Right atrium auricular region (tissue), 2 donors: ENCODE measurements around the gene TMUB2. TPM values are rescaled to one million over a fixed set of nuclear protein-coding genes. Genes with fewer than 3 reads are reported as not detected.
A peak's percentile ranks its signal among the peaks of the same experiment; 100 is the strongest.

Source experiments
- DNase-seq: peaks from one replicate; pipeline ENCODE4 v3.0.0-alpha.2; 2019; ENCODE audit warnings: low spot score
- H3K27ac ChIP-seq, 2 donors: fragments of 200-600 bp; sonication (generic); 1 replicate in 1 of 2; 2 replicates in 1 of 2; pipeline ENCODE4 v1.5.1; 2016 to 2019
- H3K27me3 ChIP-seq, 2 donors: fragments of 200-600 bp; sonication (generic); one replicate each; pipeline versions ENCODE4 v1.5.1 to v1.6.0; 2017 to 2019
- H3K36me3 ChIP-seq: fragments of 200-600 bp; sonication (generic); one replicate; pipeline ENCODE4 v1.5.1; 2016
- H3K4me1 ChIP-seq, 2 donors: fragments of 200-600 bp; sonication (generic); one replicate each; pipeline versions ENCODE4 v1.5.1 to v1.6.0; 2017 to 2019
- H3K4me3 ChIP-seq, 2 donors: fragments of 200-600 bp; sonication (generic); 1 replicate in 1 of 2; 2 replicates in 1 of 2; pipeline ENCODE4 v1.5.1; 2017 to 2019; ENCODE audit warnings: mild to moderate bottlenecking in 1 of 2, moderate library complexity in 1 of 2
- H3K9me3 ChIP-seq, 2 donors: fragments of 200-600 bp; sonication (generic); one replicate each; pipeline ENCODE4 v1.5.1; 2019
- total RNA-seq, 2 donors: library from RNA; depleted of rRNA; stranded (reverse); fragments of >200 nt; gene quantifications; one replicate each; pipeline ENCODE4 v1.1.0, GENCODE V29; 2016
- TF ChIP-seq, protein P1 (sequence below), 2 donors: fragments of 200-600 bp; sonication (generic); IDR thresholded peaks; one replicate each; pipeline ENCODE4 v1.5.1; 2019; ENCODE audit warnings: antibody characterized with exemption in 2 of 2

The TMUB2 gene
- total RNA-seq, 2 donors from 2014 or later = 26.4 to 26.6 TPM

GRCh38 chr17:44184212-44184810, 2.5 kb upstream of the TMUB2 start:
- H3K27ac ChIP-seq = no peak overlapping the region

DNA sequence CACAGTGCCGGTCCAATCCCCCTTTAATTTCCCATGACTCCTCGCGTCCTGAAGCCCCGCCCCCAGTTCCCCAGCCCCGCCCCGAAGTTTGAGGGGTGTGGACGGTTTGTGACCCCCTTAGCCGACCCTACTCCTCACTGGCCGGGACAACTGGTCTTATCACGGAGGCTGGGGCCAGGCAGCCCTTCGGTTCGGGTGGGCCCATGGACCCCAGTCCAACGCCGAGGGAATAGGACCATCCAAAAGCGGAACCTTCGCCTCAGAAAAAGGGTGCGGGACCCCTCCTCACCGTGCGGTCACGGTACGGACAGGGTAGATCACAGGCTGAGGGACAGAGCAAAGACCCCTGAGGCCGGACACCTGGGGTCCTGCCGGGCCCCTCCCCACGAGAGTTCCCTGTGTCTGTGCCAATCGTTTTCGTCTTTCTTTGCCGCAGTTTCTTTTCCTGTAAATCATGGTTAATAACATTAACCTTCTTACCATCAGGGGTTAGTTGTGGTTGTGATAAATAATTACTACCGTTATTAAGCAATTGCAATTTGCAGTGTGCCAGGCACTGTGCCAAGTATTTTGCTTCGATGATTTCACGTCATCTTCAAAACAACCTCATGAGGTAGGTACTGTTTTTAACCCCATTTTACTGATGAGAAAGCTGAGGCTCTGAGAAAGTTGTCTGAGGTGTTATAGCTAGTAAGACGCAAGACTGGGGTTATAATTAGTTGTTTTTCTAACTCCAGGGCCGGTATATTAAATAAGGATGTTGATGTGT, 543 bp downstream of the TMUB2 start:
- no peaks in the 10 kb centered on the region for H3K9me3 ChIP-seq
- H3K27me3 ChIP-seq = no peaks in the 10 kb centered on the region
- no peak for DNase-seq
- H3K4me1 ChIP-seq = peaks cover 0 to 29% of the 10 kb centered on the region in 2 donors
- H3K4me3 ChIP-seq = peak overlapping the region; percentile 74 to 94
- H3K27ac ChIP-seq = peak overlapping the region; percentile 95 to 99
- TF ChIP-seq, protein P1, sequence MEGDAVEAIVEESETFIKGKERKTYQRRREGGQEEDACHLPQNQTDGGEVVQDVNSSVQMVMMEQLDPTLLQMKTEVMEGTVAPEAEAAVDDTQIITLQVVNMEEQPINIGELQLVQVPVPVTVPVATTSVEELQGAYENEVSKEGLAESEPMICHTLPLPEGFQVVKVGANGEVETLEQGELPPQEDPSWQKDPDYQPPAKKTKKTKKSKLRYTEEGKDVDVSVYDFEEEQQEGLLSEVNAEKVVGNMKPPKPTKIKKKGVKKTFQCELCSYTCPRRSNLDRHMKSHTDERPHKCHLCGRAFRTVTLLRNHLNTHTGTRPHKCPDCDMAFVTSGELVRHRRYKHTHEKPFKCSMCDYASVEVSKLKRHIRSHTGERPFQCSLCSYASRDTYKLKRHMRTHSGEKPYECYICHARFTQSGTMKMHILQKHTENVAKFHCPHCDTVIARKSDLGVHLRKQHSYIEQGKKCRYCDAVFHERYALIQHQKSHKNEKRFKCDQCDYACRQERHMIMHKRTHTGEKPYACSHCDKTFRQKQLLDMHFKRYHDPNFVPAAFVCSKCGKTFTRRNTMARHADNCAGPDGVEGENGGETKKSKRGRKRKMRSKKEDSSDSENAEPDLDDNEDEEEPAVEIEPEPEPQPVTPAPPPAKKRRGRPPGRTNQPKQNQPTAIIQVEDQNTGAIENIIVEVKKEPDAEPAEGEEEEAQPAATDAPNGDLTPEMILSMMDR (IDR thresholded peaks at IDR 0.05) = no peak
- peaks cover 24% of the 10 kb centered on the region for H3K36me3 ChIP-seq

More at GRCh38 chr17:44184212-44184810, 2.5 kb upstream of the TMUB2 start:
- H3K36me3 ChIP-seq = peaks cover 7% of the 10 kb centered on the region
- H3K4me3 ChIP-seq = no peak overlapping the region
- H3K4me1 ChIP-seq = peaks cover 0 to 29% of the 10 kb centered on the region in 2 donors
- H3K27me3 ChIP-seq = no peaks in the 10 kb centered on the region
- H3K9me3 ChIP-seq = no peaks in the 10 kb centered on the region
- TF ChIP-seq, protein P1 (IDR thresholded peaks at IDR 0.05) = no peak
- no peak for DNase-seq

DNA sequence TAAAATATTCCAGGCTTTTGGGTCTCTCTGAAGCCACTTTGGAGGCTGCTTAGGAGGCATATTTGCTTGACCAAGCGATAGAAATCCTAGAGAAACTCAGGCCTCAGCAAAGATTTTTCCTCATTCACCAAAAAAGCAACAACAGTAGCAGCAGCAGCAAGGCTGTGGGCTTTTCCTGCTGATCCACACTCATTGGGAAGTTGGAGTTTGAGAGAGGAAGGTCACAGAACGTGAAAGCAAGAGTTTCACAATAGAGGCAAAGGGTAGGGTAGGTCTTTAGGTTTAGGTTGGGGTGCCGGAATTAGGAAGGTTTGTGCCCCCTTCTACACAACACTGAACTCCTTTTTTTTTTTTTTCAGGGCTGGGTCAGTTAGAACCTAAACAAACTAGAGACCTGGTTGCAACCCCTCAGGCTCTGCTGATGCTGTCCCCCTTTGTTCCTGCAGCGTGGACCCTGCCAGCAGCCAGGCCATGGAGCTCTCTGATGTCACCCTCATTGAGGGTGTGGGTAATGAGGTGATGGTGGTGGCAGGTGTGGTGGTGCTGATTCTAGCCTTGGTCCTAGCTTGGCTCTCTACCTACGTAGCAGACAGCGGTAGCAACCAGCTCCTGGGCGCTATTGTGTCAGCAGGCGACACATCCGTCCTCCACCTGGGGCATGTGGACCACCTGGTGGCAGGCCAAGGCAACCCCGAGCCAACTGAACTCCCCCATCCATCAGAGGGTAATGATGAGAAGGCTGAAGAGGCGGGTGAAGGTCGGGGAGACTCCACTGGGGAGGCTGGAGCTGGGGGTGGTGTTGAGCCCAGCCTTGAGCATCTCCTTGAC, 2.0 kb downstream of the TMUB2 start:
- no peak overlapping the region for H3K4me3 ChIP-seq
- H3K9me3 ChIP-seq = no peaks in the 10 kb centered on the region
- no peaks in the 10 kb centered on the region for H3K27me3 ChIP-seq
- H3K27ac ChIP-seq = peak overlapping the region in 1 of 2 donors; percentile 99
- peaks cover 0 to 29% of the 10 kb centered on the region in 2 donors for H3K4me1 ChIP-seq
- TF ChIP-seq, protein P1 (IDR thresholded peaks at IDR 0.05) = no peak
- no peak for DNase-seq
- H3K36me3 ChIP-seq = peaks cover 27% of the 10 kb centered on the region

DNA sequence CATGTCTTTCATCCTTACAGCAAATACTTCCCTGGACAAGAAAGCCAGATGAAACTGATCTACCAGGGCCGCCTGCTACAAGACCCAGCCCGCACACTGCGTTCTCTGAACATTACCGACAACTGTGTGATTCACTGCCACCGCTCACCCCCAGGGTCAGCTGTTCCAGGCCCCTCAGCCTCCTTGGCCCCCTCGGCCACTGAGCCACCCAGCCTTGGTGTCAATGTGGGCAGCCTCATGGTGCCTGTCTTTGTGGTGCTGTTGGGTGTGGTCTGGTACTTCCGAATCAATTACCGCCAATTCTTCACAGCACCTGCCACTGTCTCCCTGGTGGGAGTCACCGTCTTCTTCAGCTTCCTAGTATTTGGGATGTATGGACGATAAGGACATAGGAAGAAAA, 3.7 kb downstream of the TMUB2 start:
- H3K4me3 ChIP-seq = no peak overlapping the region
- no peak overlapping the region for H3K27ac ChIP-seq
- no peak for DNase-seq
- TF ChIP-seq, protein P1 (IDR thresholded peaks at IDR 0.05) = no peak
- no peaks in the 10 kb centered on the region for H3K9me3 ChIP-seq
- H3K36me3 ChIP-seq = peaks cover 44% of the 10 kb centered on the region
- peaks cover 0 to 18% of the 10 kb centered on the region in 2 donors for H3K4me1 ChIP-seq
- no peaks in the 10 kb centered on the region for H3K27me3 ChIP-seq

DNA sequence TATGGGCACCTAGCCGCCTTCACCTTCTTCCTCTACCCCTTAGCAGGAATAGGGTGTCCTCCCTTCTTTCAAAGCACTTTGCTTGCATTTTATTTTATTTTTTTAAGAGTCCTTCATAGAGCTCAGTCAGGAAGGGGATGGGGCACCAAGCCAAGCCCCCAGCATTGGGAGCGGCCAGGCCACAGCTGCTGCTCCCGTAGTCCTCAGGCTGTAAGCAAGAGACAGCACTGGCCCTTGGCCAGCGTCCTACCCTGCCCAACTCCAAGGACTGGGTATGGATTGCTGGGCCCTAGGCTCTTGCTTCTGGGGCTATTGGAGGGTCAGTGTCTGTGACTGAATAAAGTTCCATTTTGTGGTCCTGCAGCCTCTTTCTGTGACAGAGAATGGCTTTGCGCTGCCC, 4.6 kb downstream of the TMUB2 start:
- TF ChIP-seq, protein P1 (IDR thresholded peaks at IDR 0.05) = no peak
- Histone ChIP-seq H3K4me3 (no peak overlapping the region), H3K27ac (no peak overlapping the region), H3K27me3 (no peaks in the 10 kb centered on the region), H3K4me1 (peaks cover 0 to 12% of the 10 kb centered on the region in 2 donors), H3K36me3 (peaks cover 53% of the 10 kb centered on the region), H3K9me3 (no peaks in the 10 kb centered on the region)
- no peak for DNase-seq
